ENCODE data around the gene CDC16.
A peak's percentile ranks its signal among the peaks of the same experiment; 100 is the strongest.

Gene CDC16

GRCh38 chr13:114199954-114200353, 34.7 kb upstream of the CDC16 start:
- H3K9me3 Mint-ChIP-seq: peaks cover 22% of the 10 kb centered on the region
- peaks cover 14% of the 10 kb centered on the region for H3K4me1 Mint-ChIP-seq
- TF ChIP-seq CTCF (IDR thresholded peaks at IDR 0.05): no peak
- H3K27me3 Mint-ChIP-seq (ENCODE audit: low read depth, poor library complexity): peaks cover 16% of the 10 kb centered on the region
- DNase-seq: no peak
- H3K36me3 Mint-ChIP-seq (ENCODE audit: low read depth): no peaks in the 10 kb centered on the region
- H3K4me3 Mint-ChIP-seq: no peak overlapping the region
- H3K27ac Mint-ChIP-seq: no peak overlapping the region

GRCh38 chr13:114200399-114200911, 34.2 kb upstream of the CDC16 start:
- TF ChIP-seq CTCF (IDR thresholded peaks at IDR 0.05): no peak
- peaks cover 16% of the 10 kb centered on the region for H3K27me3 Mint-ChIP-seq (ENCODE audit: low read depth, poor library complexity)
- H3K4me1 Mint-ChIP-seq: peaks cover 14% of the 10 kb centered on the region
- peaks cover 25% of the 10 kb centered on the region for H3K9me3 Mint-ChIP-seq
- H3K27ac Mint-ChIP-seq: no peak overlapping the region
- no peaks in the 10 kb centered on the region for H3K36me3 Mint-ChIP-seq (ENCODE audit: low read depth)
- DNase-seq: peak; percentile 33
- no peak overlapping the region for H3K4me3 Mint-ChIP-seq

- no peak for TF ChIP-seq CTCF (IDR thresholded peaks at IDR 0.05)
Observed at GRCh38 chr13:114202581-114202980, 32.1 kb upstream of the CDC16 start.

GRCh38 chr13:114203536-114203935, 31.2 kb upstream of the CDC16 start:
- H3K36me3 Mint-ChIP-seq (ENCODE audit: low read depth): no peaks in the 10 kb centered on the region
- H3K9me3 Mint-ChIP-seq: peaks cover 52% of the 10 kb centered on the region
- DNase-seq: no peak
- H3K4me3 Mint-ChIP-seq: no peak overlapping the region
- H3K4me1 Mint-ChIP-seq: peaks cover 14% of the 10 kb centered on the region
- no peak overlapping the region for H3K27ac Mint-ChIP-seq
- peaks cover 12% of the 10 kb centered on the region for H3K27me3 Mint-ChIP-seq (ENCODE audit: low read depth, poor library complexity)
- no peak for TF ChIP-seq CTCF (IDR thresholded peaks at IDR 0.05)

More at GRCh38 chr13:114202581-114202980, 32.1 kb upstream of the CDC16 start:
- Mint-ChIP-seq H3K36me3 (ENCODE audit: low read depth) (no peaks in the 10 kb centered on the region), H3K27me3 (ENCODE audit: low read depth, poor library complexity) (peaks cover 12% of the 10 kb centered on the region), H3K27ac (no peak overlapping the region), H3K4me1 (peaks cover 14% of the 10 kb centered on the region), H3K4me3 (no peak overlapping the region), H3K9me3 (peaks cover 42% of the 10 kb centered on the region)
- no peak for DNase-seq

GRCh38 chr13:114204894-114205293, 29.8 kb upstream of the CDC16 start:
- H3K4me3 Mint-ChIP-seq: no peak overlapping the region
- H3K27ac Mint-ChIP-seq: no peak overlapping the region
- no peaks in the 10 kb centered on the region for H3K36me3 Mint-ChIP-seq (ENCODE audit: low read depth)
- H3K9me3 Mint-ChIP-seq: peaks cover 61% of the 10 kb centered on the region
- H3K27me3 Mint-ChIP-seq (ENCODE audit: low read depth, poor library complexity): peaks cover 12% of the 10 kb centered on the region
- H3K4me1 Mint-ChIP-seq: peaks cover 14% of the 10 kb centered on the region
- no peak for TF ChIP-seq CTCF (IDR thresholded peaks at IDR 0.05)
- no peak for DNase-seq

- no peak for TF ChIP-seq CTCF (IDR thresholded peaks at IDR 0.05)
- H3K36me3 Mint-ChIP-seq (ENCODE audit: low read depth): no peaks in the 10 kb centered on the region
- no peak for DNase-seq
- no peak overlapping the region for H3K4me3 Mint-ChIP-seq
- no peaks in the 10 kb centered on the region for H3K4me1 Mint-ChIP-seq
- H3K27ac Mint-ChIP-seq: no peak overlapping the region
- peaks cover 27% of the 10 kb centered on the region for H3K27me3 Mint-ChIP-seq (ENCODE audit: low read depth, poor library complexity)
- peaks cover 49% of the 10 kb centered on the region for H3K9me3 Mint-ChIP-seq
Observed at GRCh38 chr13:114208134-114208533, 26.6 kb upstream of the CDC16 start.
